SK-N-SH treated with all-trans-retinoic acid at 6 μM for 48 hours (cell line): ENCODE data around the gene SMAD4.
"Not testable (repeated sequence)": the region's sequence is repeated elsewhere in the genome, so short reads cannot be mapped to it uniquely, and the experiment has no call there.

ENCODE experiments used
- ATAC-seq: fragments of 200-7000 bp; cut with Tn5 transposase; 3 replicates; pipeline ENCODE4 v1.9.1; 2020; ENCODE audit warnings: mild to moderate bottlenecking, moderate library complexity
- BACH2 ChIP-seq: fragments of 250-450 bp; sonication (Bioruptor Pico); IDR thresholded peaks from 2 replicates; pipeline ENCODE4 v1.9.0; 2021; ENCODE audit warnings: mild to moderate bottlenecking, borderline replicate concordance
- CSDC2 ChIP-seq: fragments of 250-450 bp; sonication (Bioruptor Pico); IDR thresholded peaks from 2 replicates; pipeline ENCODE4 v1.5.0; 2020; ENCODE audit warnings: mild to moderate bottlenecking, moderate library complexity
- ESRRG ChIP-seq: fragments of 250-450 bp; sonication (Bioruptor Pico); IDR thresholded peaks from 2 replicates; pipeline ENCODE4 v1.6.1; 2021; ENCODE audit warnings: mild to moderate bottlenecking
- ISL1 ChIP-seq: fragments of 250-450 bp; sonication (Bioruptor Pico); IDR thresholded peaks from 2 replicates; pipeline ENCODE4 v2.1.2; 2022; ENCODE audit warnings: mild to moderate bottlenecking, moderate library complexity
- OSR1 ChIP-seq: fragments of 250-450 bp; sonication (Bioruptor Pico); IDR thresholded peaks from 2 replicates; pipeline ENCODE4 v1.8.0; 2022; ENCODE audit warnings: moderate library complexity, mild to moderate bottlenecking, inconsistent platforms
- PPARA ChIP-seq: fragments of 250-450 bp; sonication (Bioruptor Pico); IDR thresholded peaks from 2 replicates; pipeline ENCODE4 v1.5.0; 2020; ENCODE audit warnings: mild to moderate bottlenecking, borderline replicate concordance
- SNAI2 ChIP-seq: fragments of 250-450 bp; sonication (Bioruptor Pico); IDR thresholded peaks from 2 replicates; pipeline ENCODE4 v1.5.0; 2020; ENCODE audit warnings: mild to moderate bottlenecking, moderate library complexity
- TCF4 ChIP-seq: fragments of 250-450 bp; sonication (Bioruptor Pico); IDR thresholded peaks from 2 replicates; pipeline ENCODE4 v1.8.0; 2021; ENCODE audit warnings: mild to moderate bottlenecking, moderate library complexity, borderline replicate concordance
- TOX ChIP-seq: fragments of 250-450 bp; sonication (Bioruptor Pico); IDR thresholded peaks from 2 replicates; pipeline ENCODE4 v1.8.0; 2021; ENCODE audit warnings: mild to moderate bottlenecking, moderate library complexity, borderline replicate concordance
- TSHZ2 ChIP-seq: fragments of 250-450 bp; sonication (Bioruptor Pico); IDR thresholded peaks from 2 replicates; pipeline ENCODE4 v1.5.0; 2020; ENCODE audit warnings: mild to moderate bottlenecking, moderate library complexity
- ZC3H10 ChIP-seq: fragments of 250-450 bp; sonication (Bioruptor Pico); IDR thresholded peaks from 2 replicates; pipeline ENCODE4 v1.5.1; 2021; ENCODE audit warnings: mild to moderate bottlenecking, moderate library complexity
- ZFP3 ChIP-seq: fragments of 250-450 bp; sonication (Bioruptor Pico); IDR thresholded peaks from 2 replicates; pipeline ENCODE4 v1.5.0; 2020; ENCODE audit warnings: mild to moderate bottlenecking, moderate library complexity
- ZFP30 ChIP-seq: fragments of 450-650 bp; formaldehyde crosslinking; IDR thresholded peaks from 2 replicates; pipeline ENCODE4 v1.5.0; 2022; ENCODE audit warnings: mild to moderate bottlenecking, moderate library complexity
- TF ChIP-seq, protein P1 (sequence below): fragments of 250-450 bp; sonication (Bioruptor Pico); IDR thresholded peaks from 2 replicates; pipeline ENCODE4 v1.5.1; 2020; ENCODE audit warnings: low read depth, mild to moderate bottlenecking, moderate library complexity
- TF ChIP-seq, protein P2 (sequence below): fragments of 250-450 bp; sonication (Bioruptor Pico); IDR thresholded peaks from 2 replicates; pipeline ENCODE4 v1.8.0; 2020; ENCODE audit warnings: mild to moderate bottlenecking, moderate library complexity, borderline replicate concordance
- TF ChIP-seq, protein P3 (sequence below): fragments of 250-450 bp; sonication (Bioruptor Pico); IDR thresholded peaks from 2 replicates; pipeline ENCODE4 v1.5.1; 2021; ENCODE audit warnings: mild to moderate bottlenecking, moderate library complexity

Gene SMAD4

DNA sequence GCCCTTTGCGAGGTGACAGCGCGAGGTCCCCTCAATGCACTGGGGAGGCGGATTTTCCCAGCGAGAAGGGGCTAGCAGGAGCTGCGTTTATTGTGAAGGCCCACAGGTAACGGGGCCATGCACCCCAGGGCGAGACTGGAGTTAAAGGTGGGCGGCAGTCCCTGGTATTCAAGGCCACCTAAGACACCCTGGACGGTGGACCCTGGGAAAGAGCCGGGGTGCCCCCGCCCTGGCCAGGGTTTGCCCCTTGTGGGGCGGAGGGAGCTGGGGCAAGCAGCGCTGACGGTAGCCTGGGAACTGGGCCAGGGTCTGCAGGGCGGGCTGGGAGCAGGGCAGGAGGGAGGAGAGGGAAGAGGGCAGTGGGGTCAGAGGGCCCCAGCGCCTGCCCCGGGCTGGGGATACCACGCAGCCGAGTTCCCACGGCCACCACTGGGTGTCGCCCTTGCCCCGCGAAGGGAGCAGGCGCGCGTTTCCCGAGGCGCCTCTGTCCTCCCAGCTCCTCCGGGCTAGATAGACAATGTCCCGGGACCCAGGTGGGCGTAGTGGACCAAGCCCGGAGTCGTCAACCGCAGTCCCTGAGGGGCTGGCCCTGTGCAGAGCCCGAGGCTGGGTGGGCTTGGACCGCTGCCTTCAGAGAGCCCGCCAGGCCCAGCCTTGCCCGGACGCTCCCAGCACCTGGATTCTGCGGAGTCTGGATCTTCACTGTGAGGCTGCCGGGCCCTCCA is 80.2 kb downstream of the SMAD4 start (continued):
- TF ChIP-seq PPARA (CRISPR knock-in tag) (no peak), TOX (CRISPR knock-in tag) (no peak)

- ATAC-seq = not testable (repeated sequence)
Observed at GRCh38 chr18:51111633-51112355, 81.8 kb downstream of the SMAD4 start.

GRCh38 chr18:51116996-51117395 is 87.0 kb downstream of the SMAD4 start:
- not testable (repeated sequence) for ATAC-seq

DNA sequence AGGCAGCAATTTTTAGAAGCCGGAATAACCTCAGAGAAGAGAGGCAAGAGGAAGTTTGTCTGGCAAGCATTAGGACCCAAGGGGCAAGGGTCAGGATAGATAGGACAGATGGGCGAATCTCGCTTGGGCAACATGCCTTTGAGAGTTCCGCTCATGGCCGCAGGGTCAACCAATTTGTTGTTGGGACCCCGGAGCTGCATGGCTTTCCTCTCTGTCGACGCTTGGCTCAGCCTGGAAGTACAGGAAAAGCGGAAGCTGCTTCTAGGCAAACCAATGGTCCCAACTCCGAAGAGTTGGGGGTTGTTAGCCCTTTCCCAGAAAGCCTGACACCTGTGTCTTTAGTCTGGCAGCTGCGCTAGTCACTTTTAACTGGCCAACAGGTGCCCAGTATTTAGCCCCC is 89.5 kb downstream of the SMAD4 start:
- ATAC-seq = not testable (repeated sequence)

DNA sequence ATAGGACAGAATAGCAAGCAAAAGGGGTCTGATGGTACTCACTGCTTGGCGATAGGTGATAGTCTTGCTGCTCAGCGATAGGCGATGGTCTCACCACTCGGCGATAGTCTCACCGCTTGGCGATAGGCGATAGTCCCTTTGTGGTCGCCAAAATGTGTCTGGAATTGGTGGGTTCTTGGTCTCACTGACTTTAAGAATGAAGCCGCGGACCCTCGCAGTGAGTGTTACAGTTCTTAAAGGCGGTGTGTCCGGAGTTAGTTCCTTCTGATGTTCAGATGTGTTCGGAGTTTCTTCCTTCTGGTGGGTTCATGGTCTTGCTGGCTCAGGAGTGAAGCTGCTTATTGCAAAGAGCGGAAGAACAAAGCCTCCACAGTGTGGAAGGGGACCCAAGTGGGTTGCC is 90.0 kb downstream of the SMAD4 start:
- ATAC-seq = not testable (repeated sequence)

GRCh38 chr18:51120809-51121596 is 91.0 kb downstream of the SMAD4 start:
- ATAC-seq = no peak
- TF ChIP-seq, protein P1, sequence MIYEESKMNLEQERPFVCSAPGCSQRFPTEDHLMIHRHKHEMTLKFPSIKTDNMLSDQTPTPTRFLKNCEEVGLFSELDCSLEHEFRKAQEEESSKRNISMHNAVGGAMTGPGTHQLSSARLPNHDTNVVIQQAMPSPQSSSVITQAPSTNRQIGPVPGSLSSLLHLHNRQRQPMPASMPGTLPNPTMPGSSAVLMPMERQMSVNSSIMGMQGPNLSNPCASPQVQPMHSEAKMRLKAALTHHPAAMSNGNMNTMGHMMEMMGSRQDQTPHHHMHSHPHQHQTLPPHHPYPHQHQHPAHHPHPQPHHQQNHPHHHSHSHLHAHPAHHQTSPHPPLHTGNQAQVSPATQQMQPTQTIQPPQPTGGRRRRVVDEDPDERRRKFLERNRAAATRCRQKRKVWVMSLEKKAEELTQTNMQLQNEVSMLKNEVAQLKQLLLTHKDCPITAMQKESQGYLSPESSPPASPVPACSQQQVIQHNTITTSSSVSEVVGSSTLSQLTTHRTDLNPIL (CRISPR knock-in tag) = no peak
- TF ChIP-seq BACH2 (CRISPR knock-in tag) (no peak), ISL1 (CRISPR knock-in tag) (no peak), ZC3H10 (no peak), ZFP3 (CRISPR knock-in tag) (no peak), TSHZ2 (CRISPR knock-in tag) (no peak), ESRRG (CRISPR knock-in tag) (no peak), SNAI2 (CRISPR knock-in tag) (no peak), ZFP30 (CRISPR knock-in tag) (no peak), PPARA (CRISPR knock-in tag) (no peak), OSR1 (CRISPR knock-in tag) (no peak), CSDC2 (CRISPR knock-in tag) (no peak), TCF4 (CRISPR knock-in tag) (no peak), TOX (CRISPR knock-in tag) (no peak)
- TF ChIP-seq, protein P2, sequence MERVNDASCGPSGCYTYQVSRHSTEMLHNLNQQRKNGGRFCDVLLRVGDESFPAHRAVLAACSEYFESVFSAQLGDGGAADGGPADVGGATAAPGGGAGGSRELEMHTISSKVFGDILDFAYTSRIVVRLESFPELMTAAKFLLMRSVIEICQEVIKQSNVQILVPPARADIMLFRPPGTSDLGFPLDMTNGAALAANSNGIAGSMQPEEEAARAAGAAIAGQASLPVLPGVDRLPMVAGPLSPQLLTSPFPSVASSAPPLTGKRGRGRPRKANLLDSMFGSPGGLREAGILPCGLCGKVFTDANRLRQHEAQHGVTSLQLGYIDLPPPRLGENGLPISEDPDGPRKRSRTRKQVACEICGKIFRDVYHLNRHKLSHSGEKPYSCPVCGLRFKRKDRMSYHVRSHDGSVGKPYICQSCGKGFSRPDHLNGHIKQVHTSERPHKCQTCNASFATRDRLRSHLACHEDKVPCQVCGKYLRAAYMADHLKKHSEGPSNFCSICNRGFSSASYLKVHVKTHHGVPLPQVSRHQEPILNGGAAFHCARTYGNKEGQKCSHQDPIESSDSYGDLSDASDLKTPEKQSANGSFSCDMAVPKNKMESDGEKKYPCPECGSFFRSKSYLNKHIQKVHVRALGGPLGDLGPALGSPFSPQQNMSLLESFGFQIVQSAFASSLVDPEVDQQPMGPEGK (CRISPR knock-in tag) = no peak
- TF ChIP-seq, protein P3, sequence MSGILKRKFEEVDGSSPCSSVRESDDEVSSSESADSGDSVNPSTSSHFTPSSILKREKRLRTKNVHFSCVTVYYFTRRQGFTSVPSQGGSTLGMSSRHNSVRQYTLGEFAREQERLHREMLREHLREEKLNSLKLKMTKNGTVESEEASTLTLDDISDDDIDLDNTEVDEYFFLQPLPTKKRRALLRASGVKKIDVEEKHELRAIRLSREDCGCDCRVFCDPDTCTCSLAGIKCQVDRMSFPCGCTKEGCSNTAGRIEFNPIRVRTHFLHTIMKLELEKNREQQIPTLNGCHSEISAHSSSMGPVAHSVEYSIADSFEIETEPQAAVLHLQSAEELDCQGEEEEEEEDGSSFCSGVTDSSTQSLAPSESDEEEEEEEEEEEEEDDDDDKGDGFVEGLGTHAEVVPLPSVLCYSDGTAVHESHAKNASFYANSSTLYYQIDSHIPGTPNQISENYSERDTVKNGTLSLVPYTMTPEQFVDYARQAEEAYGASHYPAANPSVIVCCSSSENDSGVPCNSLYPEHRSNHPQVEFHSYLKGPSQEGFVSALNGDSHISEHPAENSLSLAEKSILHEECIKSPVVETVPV (CRISPR knock-in tag) = no peak
